Activated CD4-positive, CD25-positive, alpha-beta regulatory T cell treated with anti-CD3 and anti-CD28 coated beads, Interleukin-2, amount 50 U/mL, for 72 hours (primary cell): ENCODE measurements around the gene NPHP4.

Experiments used
- DNase-seq: peaks from one replicate; pipeline ENCODE4 v3.0.0; 2021

Gene NPHP4

DNA sequence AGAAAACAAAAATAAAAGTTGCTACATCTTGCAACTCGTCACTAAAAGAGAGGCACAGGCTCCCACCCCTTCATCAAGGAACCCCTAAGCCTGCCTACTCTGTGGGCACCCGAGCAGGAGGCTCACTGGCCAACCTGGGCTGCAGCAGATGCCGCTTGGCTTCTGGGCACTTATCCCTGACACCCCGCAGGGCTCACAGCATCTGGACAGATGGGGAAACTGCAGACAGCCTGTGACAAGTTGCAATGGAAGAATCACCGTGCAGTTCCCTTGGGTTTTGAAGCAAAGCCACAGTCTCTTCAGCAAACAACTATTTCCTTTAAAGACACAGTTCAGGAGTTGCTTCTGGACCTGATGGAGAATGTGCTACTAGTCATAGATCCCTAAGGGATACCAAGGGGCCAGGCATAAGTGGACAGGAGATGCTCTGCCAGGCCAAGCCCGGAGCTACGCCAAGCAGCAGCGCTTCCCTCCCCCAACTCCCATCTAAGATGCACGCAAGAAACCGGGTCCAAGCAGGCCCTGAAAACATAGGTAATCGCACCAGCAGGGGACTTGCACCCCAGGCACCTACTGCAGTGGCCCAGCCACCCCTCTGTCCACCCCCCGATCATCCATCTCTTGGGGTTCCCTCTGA is 170.6 kb downstream of the NPHP4 start:
- no peak for DNase-seq

- DNase-seq, result no peak
Observed at GRCh38 chr1:5820026-5820421, 172.2 kb downstream of the NPHP4 start.

GRCh38 chr1:5819391-5820025 is 172.7 kb downstream of the NPHP4 start:
- no peak for DNase-seq

GRCh38 chr1:5818755-5819154 is 173.5 kb downstream of the NPHP4 start:
- DNase-seq, result no peak

DNA sequence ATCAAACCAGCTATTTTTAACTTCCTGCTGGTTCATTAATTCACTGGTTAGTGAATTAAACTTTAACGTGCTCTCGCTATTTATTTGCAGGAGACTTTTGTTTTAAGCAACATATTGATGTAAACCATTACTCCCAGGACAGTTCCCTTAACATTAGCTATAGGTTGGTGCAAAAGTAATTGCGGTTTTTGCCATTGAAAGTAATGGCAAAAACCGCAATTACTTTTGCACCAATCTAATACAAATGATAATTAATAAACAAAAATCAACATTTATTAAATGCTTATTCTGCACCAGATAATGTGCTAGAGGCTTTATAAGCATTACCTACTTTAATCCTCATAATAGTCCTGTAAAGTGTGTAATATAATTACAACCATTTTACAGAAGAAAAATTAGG is 176.5 kb downstream of the NPHP4 start:
- no peak for DNase-seq

DNA sequence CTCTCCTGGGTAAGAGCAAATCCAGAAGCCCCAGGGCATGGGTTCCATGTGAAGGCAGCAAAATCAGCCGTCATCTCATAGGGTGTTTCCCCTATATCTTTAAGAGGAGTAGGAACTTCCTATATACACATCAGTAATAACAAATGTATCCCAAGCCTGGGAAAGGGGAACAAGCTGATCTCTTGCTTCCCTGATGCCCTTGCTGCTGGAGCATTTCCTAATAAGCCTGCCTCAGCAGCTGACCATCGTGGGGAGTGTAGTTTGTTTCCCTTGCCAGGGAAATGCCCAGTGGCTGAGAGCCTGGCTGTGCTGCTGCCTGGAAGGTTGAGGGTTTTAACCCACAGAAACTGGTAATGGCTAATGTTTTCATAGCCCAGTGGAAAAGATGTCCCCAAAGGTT is 177.0 kb downstream of the NPHP4 start:
- no peak for DNase-seq

DNA sequence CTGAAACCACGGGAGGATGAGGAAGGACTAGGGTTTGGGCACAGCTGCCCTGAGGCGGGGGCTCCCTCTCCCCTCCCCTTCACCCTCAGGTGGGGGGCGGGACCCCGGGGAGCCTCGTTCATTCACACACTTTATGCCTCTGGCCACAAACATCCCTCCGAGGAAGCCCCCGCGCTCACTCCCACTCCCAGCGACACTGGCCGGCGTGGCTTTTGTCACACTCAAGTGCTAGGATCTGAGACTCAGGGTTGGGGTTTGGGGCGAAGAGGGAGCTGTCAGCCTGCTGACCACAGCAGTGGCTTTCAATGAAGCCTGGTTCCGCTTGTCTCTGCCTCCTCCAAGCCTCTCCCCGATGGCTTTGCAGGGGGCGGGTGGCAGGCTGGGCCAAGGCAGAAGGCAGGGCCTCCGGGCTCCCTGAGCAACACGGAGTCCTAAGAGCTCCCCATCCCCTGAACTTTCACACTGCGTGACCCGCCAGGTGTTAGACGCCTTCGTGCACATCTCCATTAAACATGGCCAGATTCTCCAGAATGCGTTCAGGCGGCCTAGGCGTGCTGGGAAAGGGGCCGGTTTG is 178.1 kb downstream of the NPHP4 start:
- no peak for DNase-seq

DNA sequence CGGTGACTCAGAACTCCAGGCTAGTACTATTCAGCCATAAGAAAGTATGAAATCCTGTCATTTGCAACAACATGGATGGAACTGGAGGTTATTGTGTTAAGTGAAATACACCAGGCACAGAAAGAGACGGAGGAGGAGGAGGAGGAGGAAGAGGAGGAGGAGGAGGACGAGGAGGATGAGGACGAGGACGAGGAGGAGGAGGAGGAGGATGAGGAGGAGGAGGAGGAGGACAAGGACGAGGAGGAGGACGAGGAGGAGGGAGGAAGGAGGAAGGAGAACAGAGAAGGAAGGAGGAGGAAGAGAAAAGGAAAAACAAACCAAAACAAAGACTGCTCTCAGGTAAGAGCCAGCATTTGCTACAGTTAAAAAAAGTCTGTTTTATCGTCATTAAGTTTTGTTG is 178.7 kb downstream of the NPHP4 start:
- DNase-seq, result no peak
